ENCODE measurements around the gene CCDC34. TPM values are rescaled to one million over a fixed set of nuclear protein-coding genes. Genes with fewer than 3 reads are reported as not detected.

The CCDC34 gene
- total and polyA plus RNA-seq, 8 donors, result 3.2 to 28.6 (median 22.3) TPM

- Histone ChIP-seq H3K27ac (no peak overlapping the region), H3K27me3 (no peaks in the 10 kb centered on the region), H3K36me3 (no peaks in the 10 kb centered on the region), H3K9me3 (no peaks in the 10 kb centered on the region), H3K4me1 (no peaks in the 10 kb centered on the region), H3K4me3 (no peak overlapping the region)
- ATAC-seq, result no peak
- intact Hi-C loops (cut with DNase I), result no loop called here
- no peak for DNase-seq
- TF ChIP-seq, protein P1, sequence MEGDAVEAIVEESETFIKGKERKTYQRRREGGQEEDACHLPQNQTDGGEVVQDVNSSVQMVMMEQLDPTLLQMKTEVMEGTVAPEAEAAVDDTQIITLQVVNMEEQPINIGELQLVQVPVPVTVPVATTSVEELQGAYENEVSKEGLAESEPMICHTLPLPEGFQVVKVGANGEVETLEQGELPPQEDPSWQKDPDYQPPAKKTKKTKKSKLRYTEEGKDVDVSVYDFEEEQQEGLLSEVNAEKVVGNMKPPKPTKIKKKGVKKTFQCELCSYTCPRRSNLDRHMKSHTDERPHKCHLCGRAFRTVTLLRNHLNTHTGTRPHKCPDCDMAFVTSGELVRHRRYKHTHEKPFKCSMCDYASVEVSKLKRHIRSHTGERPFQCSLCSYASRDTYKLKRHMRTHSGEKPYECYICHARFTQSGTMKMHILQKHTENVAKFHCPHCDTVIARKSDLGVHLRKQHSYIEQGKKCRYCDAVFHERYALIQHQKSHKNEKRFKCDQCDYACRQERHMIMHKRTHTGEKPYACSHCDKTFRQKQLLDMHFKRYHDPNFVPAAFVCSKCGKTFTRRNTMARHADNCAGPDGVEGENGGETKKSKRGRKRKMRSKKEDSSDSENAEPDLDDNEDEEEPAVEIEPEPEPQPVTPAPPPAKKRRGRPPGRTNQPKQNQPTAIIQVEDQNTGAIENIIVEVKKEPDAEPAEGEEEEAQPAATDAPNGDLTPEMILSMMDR (IDR thresholded peaks at IDR 0.05), result no peak
Measured at GRCh38 chr11:27313157-27313821, 49.7 kb downstream of the CCDC34 start.

DNA sequence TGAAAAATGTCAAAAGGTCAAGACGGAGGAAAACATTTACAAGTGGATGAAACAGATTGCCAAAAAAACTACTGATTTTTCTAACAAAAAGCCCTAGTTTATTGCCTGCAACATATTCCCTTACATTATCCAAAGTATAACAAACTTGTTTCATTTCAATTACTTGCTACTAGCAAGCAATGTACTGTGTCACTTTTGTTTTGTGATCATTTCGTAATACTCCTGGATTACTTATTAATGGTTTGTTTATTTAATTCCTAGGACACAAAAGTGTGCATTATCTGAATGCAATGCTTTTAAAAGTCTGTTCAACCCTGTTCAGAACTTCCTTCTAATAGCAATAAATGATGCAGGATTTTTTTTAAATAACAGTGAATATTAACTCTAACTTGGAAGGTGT is 50.9 kb downstream of the CCDC34 start:
- no peak overlapping the region for H3K4me3 ChIP-seq
- ATAC-seq (peak; percentile 54), DNase-seq (peak in 2 of 4 donors; percentile 31 to 53)
- TF ChIP-seq, protein P1 (IDR thresholded peaks at IDR 0.05), result no peak
- H3K36me3 ChIP-seq, result no peaks in the 10 kb centered on the region
- H3K4me1 ChIP-seq, result no peaks in the 10 kb centered on the region
- no peaks in the 10 kb centered on the region for H3K9me3 ChIP-seq
- no peak overlapping the region for H3K27ac ChIP-seq
- intact Hi-C loops (cut with DNase I), result no loop called here
- H3K27me3 ChIP-seq, result no peaks in the 10 kb centered on the region

GRCh38 chr11:27310707-27311106 is 52.3 kb downstream of the CCDC34 start:
- Histone ChIP-seq H3K4me1 (no peaks in the 10 kb centered on the region), H3K27me3 (no peaks in the 10 kb centered on the region), H3K4me3 (no peak overlapping the region), H3K9me3 (peaks cover 0 to 1% of the 10 kb centered on the region in 2 donors), H3K27ac (no peak overlapping the region), H3K36me3 (no peaks in the 10 kb centered on the region)
- intact Hi-C loops (cut with DNase I), result no loop called here
- ATAC-seq, result no peak
- DNase-seq, result no peak
- TF ChIP-seq, protein P1 (IDR thresholded peaks at IDR 0.05), result no peak

- no peak overlapping the region for H3K4me3 ChIP-seq
- TF ChIP-seq, protein P1 (IDR thresholded peaks at IDR 0.05), result no peak
- DNase-seq (no peak), ATAC-seq (no peak)
- no peak overlapping the region for H3K27ac ChIP-seq
- H3K9me3 ChIP-seq, result peaks cover 0 to 5% of the 10 kb centered on the region in 2 donors
- H3K27me3 ChIP-seq, result no peaks in the 10 kb centered on the region
- no peaks in the 10 kb centered on the region for H3K4me1 ChIP-seq
- no peaks in the 10 kb centered on the region for H3K36me3 ChIP-seq
- intact Hi-C loops (cut with DNase I), result no loop called here
Measured at GRCh38 chr11:27310182-27310581, 52.8 kb downstream of the CCDC34 start.

- TF ChIP-seq, protein P1 (IDR thresholded peaks at IDR 0.05), result no peak
- intact Hi-C loops (cut with DNase I), result no loop called here
- Histone ChIP-seq H3K27me3 (no peaks in the 10 kb centered on the region), H3K36me3 (no peaks in the 10 kb centered on the region), H3K9me3 (peaks cover 0 to 10% of the 10 kb centered on the region in 2 donors), H3K4me3 (no peak overlapping the region), H3K4me1 (no peaks in the 10 kb centered on the region), H3K27ac (no peak overlapping the region)
- ATAC-seq (no peak), DNase-seq (no peak)
Measured at GRCh38 chr11:27309046-27309445, 54.0 kb downstream of the CCDC34 start.

All from left lung (tissue), 10 donors.